Central memory CD8-positive, alpha-beta T cell (primary cell): ENCODE data around the gene TUBGCP5.
A peak's percentile ranks its signal among the peaks of the same experiment; 100 is the strongest.

Experiments
- ATAC-seq: fragments of 150-1000 bp; cut with Tn5 transposase; replicated peaks from 2 replicates; pipeline ENCODE4 v1.10.0; 2022; ENCODE audit warnings: mild to moderate bottlenecking, moderate FRiP score, moderate number of reproducible peaks; ENCODE audit not compliant: poor library complexity, severe bottlenecking; ENCODE audit errors: extremely low read depth
- DNase-seq, 2 donors: peaks; one replicate each; pipeline ENCODE4 v3.0.0; 2021; ENCODE audit warnings: low spot score in 2 of 2
- H3K27ac Mint-ChIP-seq: one replicate; pipeline ENCODE4 v1.8.0; 2022; ENCODE audit warnings: low read depth, mild to moderate bottlenecking, moderate library complexity, mixed read lengths
- H3K27me3 Mint-ChIP-seq: one replicate; pipeline ENCODE4 v1.8.0; 2022; ENCODE audit warnings: mixed read lengths
- H3K36me3 Mint-ChIP-seq: one replicate; pipeline ENCODE4 v1.8.0; 2022; ENCODE audit warnings: mild to moderate bottlenecking, moderate library complexity, mixed read lengths; ENCODE audit not compliant: insufficient read depth
- H3K4me1 Mint-ChIP-seq: one replicate; pipeline ENCODE4 v1.8.0; 2022; ENCODE audit warnings: mixed read lengths
- H3K4me3 Mint-ChIP-seq: one replicate; pipeline ENCODE4 v1.8.0; 2022; ENCODE audit warnings: mild to moderate bottlenecking, moderate library complexity, mixed read lengths
- H3K9me3 Mint-ChIP-seq: one replicate; pipeline ENCODE4 v1.8.0; 2022; ENCODE audit warnings: mixed read lengths

Gene TUBGCP5

GRCh38 chr15:22981051-22981840 is 58.1 kb downstream of the TUBGCP5 start:
- Mint-ChIP-seq H3K27ac (no peak overlapping the region), H3K4me3 (peak overlapping the region; percentile 66), H3K27me3 (peaks cover 19% of the 10 kb centered on the region), H3K4me1 (peaks cover 16% of the 10 kb centered on the region), H3K9me3 (no peaks in the 10 kb centered on the region), H3K36me3 (no peaks in the 10 kb centered on the region)
- ATAC-seq (no peak), DNase-seq (no peak)

DNA sequence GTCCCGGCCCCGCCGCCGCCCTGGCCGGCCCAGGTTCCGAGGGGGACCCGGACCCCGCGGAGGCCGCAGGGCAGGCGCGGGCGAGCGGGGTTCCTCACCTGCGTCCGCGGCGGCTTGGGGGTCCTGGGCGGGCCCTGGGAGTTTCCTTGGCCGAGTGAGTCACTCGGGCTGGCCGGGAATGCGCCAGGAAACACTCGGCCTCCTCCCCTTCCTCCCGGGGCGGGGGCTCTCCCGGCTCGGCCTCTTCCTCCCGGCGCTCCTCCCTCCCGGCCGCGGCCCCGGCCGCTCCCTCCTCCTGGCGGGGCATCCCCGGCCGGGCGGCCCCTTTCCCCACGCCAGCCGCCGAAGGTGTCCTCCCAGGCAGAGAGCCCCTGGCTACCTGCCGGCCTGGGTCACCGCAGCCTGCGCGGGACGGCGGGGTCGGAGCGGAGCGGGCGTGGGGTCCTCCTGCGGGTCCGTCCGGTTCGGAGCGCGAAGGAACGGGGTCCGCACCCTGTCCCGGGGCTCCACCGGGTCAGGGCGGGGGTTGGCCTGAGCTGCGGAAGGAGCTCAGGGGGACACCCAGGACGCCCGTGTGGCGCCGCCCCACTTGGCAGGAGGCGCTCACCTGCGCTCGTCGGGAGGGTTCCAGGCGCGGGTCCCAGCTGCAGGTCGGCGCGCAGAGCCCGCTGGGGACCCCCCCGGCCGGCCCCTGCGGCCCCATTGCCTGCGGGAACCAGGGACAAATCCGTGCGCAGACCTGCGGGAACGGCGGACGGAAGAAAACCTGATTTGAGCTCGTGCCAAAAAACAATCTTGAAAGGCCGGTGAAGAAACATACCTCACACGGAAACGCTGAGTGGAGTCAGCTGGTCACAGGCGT is 58.9 kb downstream of the TUBGCP5 start, which contains the start of gene CYFIP1:
CYFIP1 (minus strand) TSS at position 180 of the 862 bp plus-strand sequence. CDS start 33,083 bp downstream, outside the sequence.
- H3K4me1 Mint-ChIP-seq, result peaks cover 16% of the 10 kb centered on the region
- no peak for ATAC-seq
- H3K27ac Mint-ChIP-seq, result peak within 1 kb of the TSS; percentile 11
- H3K9me3 Mint-ChIP-seq, result no peaks in the 10 kb centered on the region
- no peak for DNase-seq
- peak within 1 kb of the TSS; percentile 83 for H3K4me3 Mint-ChIP-seq
- no peaks in the 10 kb centered on the region for H3K36me3 Mint-ChIP-seq
- peaks cover 19% of the 10 kb centered on the region for H3K27me3 Mint-ChIP-seq

DNA sequence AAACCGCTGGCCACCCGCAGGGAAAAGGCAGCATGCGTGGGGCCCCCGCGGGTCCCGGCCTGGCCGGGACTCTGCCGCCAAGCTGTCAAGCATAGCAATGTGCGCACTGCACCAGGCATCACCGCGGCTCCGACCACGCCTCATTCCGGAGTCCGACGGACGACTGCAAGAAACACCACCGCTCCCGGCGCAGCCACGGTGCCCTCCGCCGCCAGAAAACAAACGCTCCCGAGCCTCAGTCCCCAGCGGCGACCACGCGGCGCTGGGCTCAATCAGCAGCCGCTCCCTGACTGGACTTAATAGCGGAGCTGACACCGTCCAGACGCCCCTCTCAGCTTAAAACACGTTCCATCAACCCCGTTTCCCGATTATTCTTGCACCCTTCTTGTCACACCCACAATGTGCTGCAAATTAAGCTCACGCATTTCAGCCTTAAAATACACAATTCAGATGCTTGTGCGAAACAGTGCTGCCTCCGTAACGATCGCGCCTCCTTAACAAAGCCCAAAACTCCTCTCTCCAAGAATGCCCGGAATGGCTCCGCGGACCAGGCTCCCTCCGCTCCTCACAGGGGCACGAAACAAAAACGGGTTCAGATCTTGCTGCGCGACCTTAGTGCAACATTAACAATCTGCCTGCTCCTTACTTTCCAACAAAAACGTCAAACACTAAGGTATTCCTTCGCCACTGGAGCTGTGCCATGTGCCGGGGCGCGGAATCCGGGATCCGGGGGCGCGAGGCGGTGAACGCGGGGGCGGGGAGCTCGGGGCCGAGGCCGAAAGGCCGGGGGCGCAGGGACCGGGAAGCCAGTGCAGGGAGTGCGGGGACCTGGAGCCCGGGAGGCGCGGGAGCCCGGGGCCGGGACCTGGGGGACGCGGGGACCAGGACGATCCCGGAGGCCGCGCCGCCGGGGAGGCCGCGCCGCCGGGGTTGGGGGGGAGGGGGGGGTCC is 59.9 kb downstream of the TUBGCP5 start:
- DNase-seq, result no peak
- peaks cover 19% of the 10 kb centered on the region for H3K27me3 Mint-ChIP-seq

GRCh38 chr15:22978691-22979237 is 60.6 kb downstream of the TUBGCP5 start:
- Mint-ChIP-seq H3K4me3 (peak overlapping the region; percentile 83), H3K9me3 (no peaks in the 10 kb centered on the region), H3K27ac (no peak overlapping the region), H3K36me3 (no peaks in the 10 kb centered on the region), H3K27me3 (peaks cover 19% of the 10 kb centered on the region), H3K4me1 (peaks cover 16% of the 10 kb centered on the region)
- DNase-seq, result no peak
- ATAC-seq, result no peak

More for the DNA sequence above, 59.9 kb downstream of the TUBGCP5 start:
- Mint-ChIP-seq H3K36me3 (no peaks in the 10 kb centered on the region), H3K4me3 (peak overlapping the region; percentile 83), H3K9me3 (no peaks in the 10 kb centered on the region), H3K27ac (peak overlapping the region; percentile 11), H3K4me1 (peaks cover 16% of the 10 kb centered on the region)
- peak; percentile 54 for ATAC-seq

- Mint-ChIP-seq H3K9me3 (no peaks in the 10 kb centered on the region), H3K4me3 (no peak overlapping the region), H3K4me1 (peaks cover 14% of the 10 kb centered on the region), H3K27ac (no peak overlapping the region), H3K36me3 (no peaks in the 10 kb centered on the region), H3K27me3 (peaks cover 16% of the 10 kb centered on the region)
- ATAC-seq, result no peak
- DNase-seq, result no peak
These were observed 64.6 kb downstream of the TUBGCP5 start for GRCh38 chr15:22974745-22975144.

- ATAC-seq (no peak), DNase-seq (no peak)
- Mint-ChIP-seq H3K4me3 (no peak overlapping the region), H3K9me3 (no peaks in the 10 kb centered on the region), H3K27me3 (peaks cover 8% of the 10 kb centered on the region), H3K4me1 (peaks cover 7% of the 10 kb centered on the region), H3K27ac (no peak overlapping the region), H3K36me3 (no peaks in the 10 kb centered on the region)
These were observed 65.4 kb downstream of the TUBGCP5 start for GRCh38 chr15:22973987-22974386.

- Mint-ChIP-seq H3K27me3 (peaks cover 1% of the 10 kb centered on the region), H3K36me3 (no peaks in the 10 kb centered on the region), H3K4me3 (no peak overlapping the region), H3K9me3 (no peaks in the 10 kb centered on the region), H3K4me1 (no peaks in the 10 kb centered on the region), H3K27ac (no peak overlapping the region)
- ATAC-seq (no peak), DNase-seq (no peak)
These were observed 66.1 kb downstream of the TUBGCP5 start for GRCh38 chr15:22973286-22973685.

GRCh38 chr15:22969489-22969888 is 69.9 kb downstream of the TUBGCP5 start:
- no peak for ATAC-seq
- no peaks in the 10 kb centered on the region for H3K36me3 Mint-ChIP-seq
- H3K27ac Mint-ChIP-seq, result no peak overlapping the region
- H3K4me1 Mint-ChIP-seq, result no peaks in the 10 kb centered on the region
- H3K9me3 Mint-ChIP-seq, result no peaks in the 10 kb centered on the region
- no peak for DNase-seq
- no peaks in the 10 kb centered on the region for H3K27me3 Mint-ChIP-seq
- H3K4me3 Mint-ChIP-seq, result no peak overlapping the region

- Mint-ChIP-seq H3K27ac (no peak overlapping the region), H3K4me1 (no peaks in the 10 kb centered on the region)
These were observed 71.0 kb downstream of the TUBGCP5 start for GRCh38 chr15:22968366-22968765.

GRCh38 chr15:22967084-22967770 is 72.1 kb downstream of the TUBGCP5 start:
- ATAC-seq (no peak), DNase-seq (no peak)
- H3K9me3 Mint-ChIP-seq, result no peaks in the 10 kb centered on the region
- no peak overlapping the region for H3K4me3 Mint-ChIP-seq
- H3K27ac Mint-ChIP-seq, result no peak overlapping the region
- H3K36me3 Mint-ChIP-seq, result no peaks in the 10 kb centered on the region
- no peaks in the 10 kb centered on the region for H3K27me3 Mint-ChIP-seq
- no peaks in the 10 kb centered on the region for H3K4me1 Mint-ChIP-seq

More at GRCh38 chr15:22968366-22968765, 71.0 kb downstream of the TUBGCP5 start:
- no peaks in the 10 kb centered on the region for H3K9me3 Mint-ChIP-seq
- DNase-seq (no peak), ATAC-seq (no peak)
- no peak overlapping the region for H3K4me3 Mint-ChIP-seq
- no peaks in the 10 kb centered on the region for H3K36me3 Mint-ChIP-seq
- H3K27me3 Mint-ChIP-seq, result no peaks in the 10 kb centered on the region

DNA sequence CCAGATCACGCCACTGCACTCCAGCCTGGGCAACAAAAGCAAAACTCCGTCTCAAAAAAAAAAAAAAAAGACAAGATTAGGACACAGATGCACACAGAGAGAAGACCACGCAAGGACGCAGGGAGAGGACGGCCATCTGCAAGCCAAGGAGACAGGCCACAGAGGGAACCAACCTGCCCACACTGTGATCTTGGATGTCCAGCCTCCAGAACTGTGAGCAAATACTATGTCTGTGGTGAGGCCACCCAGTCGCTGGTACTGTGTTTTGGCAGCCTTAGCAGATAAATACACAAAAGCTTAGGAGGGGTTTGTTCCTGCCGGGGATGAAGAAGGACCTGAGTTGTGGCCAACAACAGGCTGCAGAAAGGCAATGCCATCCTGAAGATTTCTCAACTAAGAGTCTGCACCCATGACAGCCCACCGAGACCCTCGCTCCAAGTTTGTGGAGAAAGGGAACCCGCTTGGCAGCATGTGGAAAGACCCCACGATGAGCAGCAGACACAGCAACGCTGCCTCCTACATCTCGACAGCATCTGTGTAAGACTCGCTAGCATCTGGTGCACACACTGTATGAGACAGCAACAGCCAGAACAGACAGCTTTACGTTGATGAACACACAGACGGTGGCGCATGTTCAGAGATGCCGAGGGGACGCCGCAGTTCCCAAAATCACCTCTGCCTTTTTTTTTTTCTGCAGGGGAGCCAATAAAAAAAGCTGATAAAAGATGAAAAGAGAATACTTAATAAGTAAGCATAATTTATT is 72.9 kb downstream of the TUBGCP5 start:
- ATAC-seq (no peak), DNase-seq (no peak)
- H3K27me3 Mint-ChIP-seq, result no peaks in the 10 kb centered on the region
- H3K27ac Mint-ChIP-seq, result no peak overlapping the region
- H3K4me1 Mint-ChIP-seq, result no peaks in the 10 kb centered on the region
- H3K9me3 Mint-ChIP-seq, result no peaks in the 10 kb centered on the region
- no peak overlapping the region for H3K4me3 Mint-ChIP-seq
- H3K36me3 Mint-ChIP-seq, result no peaks in the 10 kb centered on the region
